ENCODE data around the gene IL4R.
"Not testable (repeated sequence)": the region's sequence is repeated elsewhere in the genome, so short reads cannot be mapped to it uniquely, and the experiment has no call there.

The IL4R gene

GRCh38 chr16:27287887-27288286 lies 25.9 kb upstream of the IL4R start:
- in situ Hi-C loops (cut with MboI; ENCODE audit: low sequenced_read_pairs), result no loop called here

GRCh38 chr16:27288313-27288712 lies 25.5 kb upstream of the IL4R start:
- in situ Hi-C loops (cut with MboI; ENCODE audit: low sequenced_read_pairs), result not testable (repeated sequence)

- in situ Hi-C loops (cut with MboI; ENCODE audit: low sequenced_read_pairs), result no loop called here
Observed at GRCh38 chr16:27289669-27290068, 24.1 kb upstream of the IL4R start.

GRCh38 chr16:27290562-27290961 lies 23.2 kb upstream of the IL4R start:
- in situ Hi-C loops (cut with MboI; ENCODE audit: low sequenced_read_pairs), result no loop called here

- in situ Hi-C loops (cut with MboI; ENCODE audit: low sequenced_read_pairs), result no loop called here
Observed at GRCh38 chr16:27291106-27291505, 22.7 kb upstream of the IL4R start.

- in situ Hi-C loops (cut with MboI; ENCODE audit: low sequenced_read_pairs), result no loop called here
Observed at GRCh38 chr16:27291722-27292240, 22.0 kb upstream of the IL4R start.

DNA sequence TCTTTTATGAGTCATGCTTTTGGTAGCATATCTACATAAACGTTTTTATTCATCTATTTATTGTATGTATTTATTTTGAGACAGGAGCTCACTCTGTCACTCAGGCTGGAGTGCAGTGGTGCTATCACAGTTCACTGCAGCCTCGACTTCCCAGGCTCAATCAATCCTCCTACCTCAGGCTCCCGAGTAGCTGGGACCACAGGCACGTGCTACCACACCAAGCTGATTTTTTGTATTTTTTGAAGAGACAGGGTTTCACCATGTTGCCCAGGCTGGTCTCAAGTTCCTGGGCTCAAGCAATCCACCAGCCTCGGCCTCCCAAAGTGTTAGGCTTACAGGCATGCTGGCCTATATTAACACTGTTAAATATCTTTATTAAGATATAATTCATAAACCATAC lies 20.4 kb upstream of the IL4R start:
- in situ Hi-C loops (cut with MboI; ENCODE audit: low sequenced_read_pairs), result no loop called here

- in situ Hi-C loops (cut with MboI; ENCODE audit: low sequenced_read_pairs), result no loop called here
Observed at GRCh38 chr16:27298132-27298531, 15.6 kb upstream of the IL4R start.

- in situ Hi-C loops (cut with MboI; ENCODE audit: low sequenced_read_pairs), result no loop called here
Observed at GRCh38 chr16:27301236-27301861, 12.4 kb upstream of the IL4R start.

DNA sequence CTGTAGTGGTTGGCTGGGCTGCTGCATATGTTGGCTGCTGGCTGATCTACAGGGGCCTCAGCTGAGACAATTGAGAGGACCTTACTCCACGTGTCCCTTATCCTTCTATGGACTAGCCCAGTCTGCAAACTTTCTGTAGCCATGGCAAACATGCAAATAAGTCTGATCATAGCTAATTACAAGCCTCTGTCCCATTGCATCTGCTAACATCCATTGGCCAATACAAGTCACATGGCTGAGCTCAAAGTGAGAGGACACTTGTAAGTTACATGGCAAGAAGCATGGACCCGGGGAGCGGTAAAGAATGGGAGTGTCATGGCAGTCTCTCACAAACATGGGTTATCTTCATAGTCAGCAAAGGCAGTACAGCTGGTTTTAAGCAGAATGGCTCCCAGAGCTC lies 11.6 kb upstream of the IL4R start:
- in situ Hi-C loops (cut with MboI; ENCODE audit: low sequenced_read_pairs), result no loop called here

GRCh38 chr16:27303256-27304100 lies 10.3 kb upstream of the IL4R start:
- in situ Hi-C loops (cut with MboI; ENCODE audit: low sequenced_read_pairs), result no loop called here

GRCh38 chr16:27304102-27304501 lies 9.7 kb upstream of the IL4R start:
- in situ Hi-C loops (cut with MboI; ENCODE audit: low sequenced_read_pairs), result no loop called here

GRCh38 chr16:27304881-27305745 lies 8.7 kb upstream of the IL4R start:
- in situ Hi-C loops (cut with MboI; ENCODE audit: low sequenced_read_pairs), result no loop called here

- in situ Hi-C loops (cut with MboI; ENCODE audit: low sequenced_read_pairs), result no loop called here
Observed at GRCh38 chr16:27305839-27306442, 7.8 kb upstream of the IL4R start.

DNA sequence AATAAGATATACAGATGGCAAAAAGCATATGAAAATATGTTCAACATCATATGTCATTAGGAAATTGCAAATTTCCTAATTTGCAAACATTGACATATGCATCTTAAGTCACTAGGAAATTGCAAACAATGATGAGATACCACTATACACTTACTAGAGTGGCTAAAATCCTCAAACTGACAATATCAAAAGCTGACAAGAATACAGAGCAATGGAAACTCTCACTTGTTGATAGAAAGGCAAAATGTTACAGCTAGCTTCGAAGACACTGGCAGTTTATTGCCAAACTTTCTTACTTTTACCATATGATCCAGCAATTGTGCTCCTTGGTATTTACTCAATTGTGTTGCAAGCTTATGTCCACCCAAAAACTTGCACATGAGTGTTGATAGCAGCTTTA lies 5.0 kb upstream of the IL4R start:
- in situ Hi-C loops (cut with MboI; ENCODE audit: low sequenced_read_pairs), result no loop called here

DNA sequence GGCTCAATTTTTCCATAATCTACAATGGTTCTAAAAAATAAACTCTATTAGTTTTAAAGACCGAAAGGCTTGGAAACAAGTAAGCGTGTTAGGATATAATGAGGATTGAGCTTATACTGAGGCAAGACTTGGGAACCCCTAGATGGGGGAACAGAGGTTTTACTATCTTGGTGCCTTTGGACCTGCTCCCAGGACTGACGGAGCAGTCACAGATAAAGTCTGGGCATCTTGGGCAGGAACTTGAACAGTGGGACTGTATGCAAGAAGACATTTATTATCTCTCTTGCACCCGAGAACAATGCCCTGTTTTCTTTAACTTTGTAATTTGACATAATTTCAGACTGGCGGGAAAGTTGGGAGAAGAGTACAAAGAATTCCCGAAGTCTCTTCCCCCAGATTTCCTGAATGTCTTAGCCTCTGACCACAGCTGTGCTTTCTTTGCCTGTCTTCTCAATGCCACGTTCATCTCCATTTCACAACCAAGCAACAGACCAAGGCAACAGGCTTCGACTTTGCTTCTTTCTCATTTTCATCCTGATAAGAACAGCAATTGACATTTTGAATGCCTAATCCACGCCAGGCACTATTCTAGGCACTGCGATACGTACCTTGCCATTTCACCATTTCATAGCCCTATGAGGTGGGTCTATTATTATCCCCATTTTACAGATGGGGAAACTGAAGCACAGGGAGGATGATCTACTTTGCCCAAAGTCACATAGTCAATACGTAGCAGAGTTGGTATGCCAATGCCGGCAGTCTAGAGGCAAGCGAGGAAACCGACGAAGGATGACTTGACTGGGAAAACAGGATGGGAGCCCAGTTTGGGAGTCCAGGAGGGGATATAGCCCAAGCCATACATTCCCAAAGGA lies 3.0 kb upstream of the IL4R start:
- in situ Hi-C loops (cut with MboI; ENCODE audit: low sequenced_read_pairs), result no loop called here

DNA sequence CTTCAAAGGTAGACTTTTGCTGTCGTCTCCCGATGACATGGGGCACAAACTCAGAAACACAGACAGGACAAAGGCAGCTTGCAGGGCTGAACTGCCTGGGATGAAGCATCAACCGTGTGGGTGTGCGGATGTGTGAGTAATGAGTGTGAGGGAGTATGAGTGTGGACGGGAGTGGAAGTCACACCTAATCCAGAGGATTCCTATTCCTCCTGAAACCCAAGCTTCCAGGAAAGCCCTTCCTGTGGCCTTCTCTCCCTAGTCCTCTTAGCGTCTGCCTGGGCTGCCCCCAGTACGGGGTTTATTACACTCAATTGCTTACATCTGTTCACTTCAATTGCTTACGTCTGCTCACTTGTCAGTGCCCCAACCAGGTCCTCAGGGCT lies 2.3 kb upstream of the IL4R start:
- in situ Hi-C loops (cut with MboI; ENCODE audit: low sequenced_read_pairs), result no loop called here

- in situ Hi-C loops (cut with MboI; ENCODE audit: low sequenced_read_pairs), result no loop called here
Observed at GRCh38 chr16:27311897-27312303, 1.9 kb upstream of the IL4R start.

- in situ Hi-C loops (cut with MboI; ENCODE audit: low sequenced_read_pairs), result no loop called here
Observed at GRCh38 chr16:27312580-27313421, 973 bp upstream of the IL4R start.
